GM12873 (cell line): Measurements from ENCODE around the gene APOBEC3F.
A peak's percentile ranks its signal among the peaks of the same experiment; 100 is the strongest.
"Not testable (repeated sequence)": the region's sequence is repeated elsewhere in the genome, so short reads cannot be mapped to it uniquely, and the experiment has no call there.

ENCODE experiments used
- CTCF ChIP-seq: IDR thresholded peaks from 2 replicates; pipeline ENCODE4 v1.5.1; 2012; ENCODE audit warnings: low read depth, mild to moderate bottlenecking, moderate library complexity, low read length, control low read depth; ENCODE audit not compliant: insufficient read depth; ENCODE audit errors: missing control alignments

The APOBEC3F gene

GRCh38 chr22:39040538-39041296, at the start of gene APOBEC3F:
TSS of gene APOBEC3F (plus strand) at chr22:39040864. CDS start at chr22:39040961, 97 bp downstream.
- TF ChIP-seq CTCF = not testable (repeated sequence)

DNA sequence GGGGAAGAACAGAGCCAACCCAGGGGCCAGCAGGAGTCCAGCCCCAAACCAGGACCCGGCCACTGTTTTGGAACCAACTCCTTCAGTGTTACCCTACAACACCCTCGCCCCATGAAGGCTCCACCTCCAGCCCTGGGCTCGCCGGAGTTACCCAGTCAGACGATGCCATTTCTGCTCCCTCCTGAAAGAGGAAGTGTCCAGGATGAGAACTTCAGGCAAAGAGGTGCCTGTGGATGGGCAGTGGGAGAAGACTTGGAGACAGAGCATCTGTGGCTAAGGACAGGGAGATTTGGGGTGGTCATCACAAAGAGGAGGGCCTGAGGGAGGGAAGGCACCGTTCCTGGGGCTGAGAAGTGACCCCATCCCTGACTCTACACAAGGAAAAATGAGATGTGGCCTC, 44.6 kb upstream of the APOBEC3F start:
- TF ChIP-seq CTCF = no peak

- no peak for TF ChIP-seq CTCF
Measured at GRCh38 chr22:38997518-38997917, 43.1 kb upstream of the APOBEC3F start.

GRCh38 chr22:39003165-39003638, 37.5 kb upstream of the APOBEC3F start:
- TF ChIP-seq CTCF = peak; percentile 76

DNA sequence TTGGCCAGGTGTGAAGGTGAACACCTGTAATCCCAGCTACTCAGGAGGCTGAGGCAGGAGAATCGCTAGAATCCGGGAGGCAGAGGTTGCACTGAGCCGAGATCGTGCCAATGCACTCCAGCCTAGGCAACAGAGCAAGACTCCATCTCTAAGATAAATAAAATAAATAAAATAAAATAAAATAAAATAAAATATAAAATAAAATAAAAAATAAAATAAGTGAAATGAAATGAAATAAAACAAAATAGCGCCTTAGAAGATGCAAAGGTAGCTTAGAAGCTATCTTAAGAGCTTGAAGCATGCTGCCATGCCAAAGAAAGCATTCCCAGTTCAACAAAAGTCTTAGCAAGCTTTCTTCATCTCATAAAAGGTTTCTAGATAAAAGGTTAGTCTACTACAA, 33.5 kb upstream of the APOBEC3F start:
- no peak for TF ChIP-seq CTCF

- no peak for TF ChIP-seq CTCF
Measured at GRCh38 chr22:39010946-39011345, 29.7 kb upstream of the APOBEC3F start.

GRCh38 chr22:39012533-39013511, 27.8 kb upstream of the APOBEC3F start:
- no peak for TF ChIP-seq CTCF
